Mucosa of descending colon (tissue), 3 donors: ENCODE results near the gene PIGU. TPM values are rescaled to one million over a fixed set of nuclear protein-coding genes. Genes with fewer than 3 reads are reported as not detected.

Experiments
- ATAC-seq: fragments of 200-7000 bp; cut with Tn5 transposase; one replicate; pipeline ENCODE4 v1.9.1; 2020; ENCODE audit warnings: mild to moderate bottlenecking, moderate library complexity
- DNase-seq, 3 donors: peaks; one replicate each; pipeline ENCODE4 v3.0.0-alpha.2; 2020
- H3K36me3 ChIP-seq: fragments of 200-600 bp; one replicate; pipeline ENCODE4 v1.8.0; 2021; ENCODE audit warnings: low read depth, mild to moderate bottlenecking
- H3K4me1 ChIP-seq: fragments of 200-600 bp; one replicate; pipeline ENCODE4 v1.8.0; 2021; ENCODE audit warnings: low read depth, mild to moderate bottlenecking
- H3K4me3 ChIP-seq: fragments of 200-600 bp; one replicate; pipeline ENCODE4 v1.8.0; 2021; ENCODE audit warnings: mild to moderate bottlenecking
- H3K9me3 ChIP-seq: fragments of 200-600 bp; one replicate; pipeline ENCODE4 v1.8.0; 2021; ENCODE audit warnings: mild to moderate bottlenecking
- CTCF ChIP-seq: fragments of 200-600 bp; IDR thresholded peaks from one replicate; pipeline ENCODE4 v1.8.0; 2022; ENCODE audit warnings: antibody characterized with exemption, mild to moderate bottlenecking
- intact Hi-C, 2 donors: fragments of 100-400 bp; cut with DNase I in 1 of 2; cut with micrococcal nuclease in 1 of 2; formaldehyde crosslinking; loops; one replicate each; pipeline versions ENCODE4 v1.11.0 to v1.11.1; 2022; cut with DNase I, micrococcal nuclease
- total RNA-seq, 3 donors: library from RNA; stranded (reverse); fragmentation: NEBNext Ultra II Directional in 2 of 3; extraction: Animal tissue kit (Norgen Biotek cat#: 25700) in 2 of 3; gene quantifications; one replicate each; pipeline versions ENCODE4 v1.2.1 to v1.2.4, GENCODE V29; 2021 to 2023
- donor health status: DM: no; HTN: no; CAD: no; lungs with moderate emphysema.
- donor health status: DM: no; HTN: no; CAD: no.
- donor health status: DM: no; HTN: yes; CAD: no.

Gene PIGU
- total RNA-seq, 3 donors from 2014 or later: 14.4 to 26.3 (median 24.3) TPM

DNA sequence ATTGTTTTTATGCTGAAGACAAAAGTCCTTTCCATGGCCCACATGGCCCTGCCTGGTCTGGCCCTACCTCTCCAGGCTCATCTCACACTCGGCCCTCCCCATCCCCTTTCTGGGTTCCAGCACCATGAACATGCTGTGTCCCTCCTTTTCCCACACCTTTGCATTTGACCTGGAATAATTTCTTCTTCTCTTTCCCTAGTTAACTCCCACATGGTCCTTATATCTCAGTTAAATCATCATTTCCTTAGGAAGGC is 38.9 kb downstream of the PIGU start:
- no peak for ATAC-seq

GRCh38 chr20:34637245-34638038 is 39.5 kb downstream of the PIGU start:
- ATAC-seq: no peak
- H3K9me3 ChIP-seq: no peaks in the 10 kb centered on the region
- peaks cover 53% of the 10 kb centered on the region for H3K4me1 ChIP-seq
- intact Hi-C loops: no loop called here
- no peak for TF ChIP-seq CTCF
- DNase-seq: peak in 1 of 3 donors; percentile 36
- no peaks in the 10 kb centered on the region for H3K36me3 ChIP-seq
- no peak overlapping the region for H3K4me3 ChIP-seq

More for the DNA sequence above, 38.9 kb downstream of the PIGU start:
- no peaks in the 10 kb centered on the region for H3K9me3 ChIP-seq
- no peak overlapping the region for H3K4me3 ChIP-seq
- DNase-seq: no peak
- intact Hi-C loops: no loop called here
- no peaks in the 10 kb centered on the region for H3K36me3 ChIP-seq
- no peak for TF ChIP-seq CTCF
- peaks cover 49% of the 10 kb centered on the region for H3K4me1 ChIP-seq

GRCh38 chr20:34636648-34637047 is 40.2 kb downstream of the PIGU start:
- Histone ChIP-seq H3K4me3 (no peak overlapping the region), H3K9me3 (no peaks in the 10 kb centered on the region), H3K4me1 (peaks cover 47% of the 10 kb centered on the region), H3K36me3 (no peaks in the 10 kb centered on the region)
- no peak for DNase-seq
- ATAC-seq: no peak
- no peak for TF ChIP-seq CTCF
- intact Hi-C loops: no loop called here

DNA sequence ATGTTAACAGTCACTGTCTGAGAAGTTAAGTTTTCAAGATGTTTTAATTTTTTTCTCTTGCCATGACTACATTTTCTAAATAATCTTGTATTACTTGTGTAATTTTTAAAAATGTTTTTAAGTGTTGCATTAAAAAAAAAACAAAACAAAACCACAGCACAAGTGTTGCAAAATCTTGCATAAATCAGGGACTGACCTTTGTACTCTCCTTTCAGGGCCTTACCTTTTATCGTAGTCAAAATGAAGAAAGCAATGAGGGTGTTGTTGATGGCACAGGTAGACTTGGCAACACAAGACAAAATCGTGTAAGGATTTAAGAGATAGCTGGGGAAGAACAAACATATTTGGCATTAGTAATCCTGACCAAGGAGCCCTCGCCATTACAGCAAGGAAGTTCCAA is 42.5 kb downstream of the PIGU start:
- no peak overlapping the region for H3K4me3 ChIP-seq
- H3K4me1 ChIP-seq: peaks cover 31% of the 10 kb centered on the region
- TF ChIP-seq CTCF: no peak
- no peaks in the 10 kb centered on the region for H3K9me3 ChIP-seq
- intact Hi-C loops: no loop called here
- ATAC-seq (peak; percentile 55), DNase-seq (no peak)
- no peaks in the 10 kb centered on the region for H3K36me3 ChIP-seq

- peak; percentile 95 for ATAC-seq
- intact Hi-C loops: no loop called here
- peak in 1 of 3 donors; percentile 63 for DNase-seq
- Histone ChIP-seq H3K4me1 (peaks cover 32% of the 10 kb centered on the region), H3K4me3 (no peak overlapping the region), H3K36me3 (no peaks in the 10 kb centered on the region), H3K9me3 (no peaks in the 10 kb centered on the region)
- no peak for TF ChIP-seq CTCF
These were observed 43.9 kb downstream of the PIGU start for GRCh38 chr20:34632870-34633452.
